Raji (cell line): ENCODE data around the gene SPATA12.

ENCODE experiments used
- POLR2A ChIP-seq: IDR thresholded peaks from 2 replicates; pipeline ENCODE4 v1.6.1; 2011; ENCODE audit warnings: low read depth, low read length, control low read depth; ENCODE audit not compliant: insufficient read depth

SPATA12 gene

GRCh38 chr3:57060089-57060821 lies at the start of gene SPATA12:
Gene SPATA12, plus strand, starts transcription at chr3:57060664. Its CDS starts 13,031 bp downstream, at chr3:57073695.
- TF ChIP-seq POLR2A: no peak

- TF ChIP-seq POLR2A: no peak
Measured at GRCh38 chr3:57011022-57011421, 49.4 kb upstream of the SPATA12 start.

- TF ChIP-seq POLR2A: no peak
Measured at GRCh38 chr3:57012847-57013246, 47.6 kb upstream of the SPATA12 start.

- no peak for TF ChIP-seq POLR2A
Measured at GRCh38 chr3:57015350-57015729, 45.1 kb upstream of the SPATA12 start.

- TF ChIP-seq POLR2A: no peak
Measured at GRCh38 chr3:57015912-57016311, 44.6 kb upstream of the SPATA12 start.

- no peak for TF ChIP-seq POLR2A
Measured at GRCh38 chr3:57017459-57017845, 43.0 kb upstream of the SPATA12 start.

GRCh38 chr3:57018246-57018645 lies 42.2 kb upstream of the SPATA12 start:
- no peak for TF ChIP-seq POLR2A

GRCh38 chr3:57019057-57019456 lies 41.4 kb upstream of the SPATA12 start:
- no peak for TF ChIP-seq POLR2A

- TF ChIP-seq POLR2A: no peak
Measured at GRCh38 chr3:57025237-57025636, 35.2 kb upstream of the SPATA12 start.

GRCh38 chr3:57026944-57027343 lies 33.5 kb upstream of the SPATA12 start:
- no peak for TF ChIP-seq POLR2A

GRCh38 chr3:57029383-57029782 lies 31.1 kb upstream of the SPATA12 start:
- no peak for TF ChIP-seq POLR2A

- no peak for TF ChIP-seq POLR2A
Measured at GRCh38 chr3:57029924-57030323, 30.5 kb upstream of the SPATA12 start.

GRCh38 chr3:57030721-57031120 lies 29.7 kb upstream of the SPATA12 start:
- no peak for TF ChIP-seq POLR2A

GRCh38 chr3:57031631-57032541 lies 28.6 kb upstream of the SPATA12 start:
- no peak for TF ChIP-seq POLR2A

GRCh38 chr3:57036952-57037351 lies 23.5 kb upstream of the SPATA12 start:
- TF ChIP-seq POLR2A: no peak
